ENCODE results near the gene KLHL40.
"Not testable (repeated sequence)": the region's sequence is repeated elsewhere in the genome, so short reads cannot be mapped to it uniquely, and the experiment has no call there.

Gene KLHL40

DNA sequence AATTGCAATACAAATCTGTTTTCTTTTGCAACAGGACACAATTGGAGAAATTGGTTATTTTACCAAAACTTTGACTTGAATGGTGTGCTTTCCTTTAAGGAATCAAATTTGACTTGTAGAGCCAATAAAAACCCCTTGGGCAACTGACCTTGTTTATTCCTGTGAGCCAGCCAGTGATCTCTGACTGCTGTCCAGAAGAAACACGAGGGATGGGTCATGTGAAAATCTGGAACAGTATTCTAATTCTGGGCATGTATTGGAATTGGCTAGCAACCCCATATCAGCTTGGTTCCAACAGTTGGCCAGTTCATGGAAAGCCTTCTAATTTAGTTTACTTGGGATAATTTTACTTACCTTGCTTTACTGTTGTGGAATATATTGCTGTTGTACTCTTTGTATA lies 36.4 kb downstream of the KLHL40 start:
- no peak for DNase-seq (ENCODE audit: extremely low read depth, low read depth)
- TF ChIP-seq, protein P1, sequence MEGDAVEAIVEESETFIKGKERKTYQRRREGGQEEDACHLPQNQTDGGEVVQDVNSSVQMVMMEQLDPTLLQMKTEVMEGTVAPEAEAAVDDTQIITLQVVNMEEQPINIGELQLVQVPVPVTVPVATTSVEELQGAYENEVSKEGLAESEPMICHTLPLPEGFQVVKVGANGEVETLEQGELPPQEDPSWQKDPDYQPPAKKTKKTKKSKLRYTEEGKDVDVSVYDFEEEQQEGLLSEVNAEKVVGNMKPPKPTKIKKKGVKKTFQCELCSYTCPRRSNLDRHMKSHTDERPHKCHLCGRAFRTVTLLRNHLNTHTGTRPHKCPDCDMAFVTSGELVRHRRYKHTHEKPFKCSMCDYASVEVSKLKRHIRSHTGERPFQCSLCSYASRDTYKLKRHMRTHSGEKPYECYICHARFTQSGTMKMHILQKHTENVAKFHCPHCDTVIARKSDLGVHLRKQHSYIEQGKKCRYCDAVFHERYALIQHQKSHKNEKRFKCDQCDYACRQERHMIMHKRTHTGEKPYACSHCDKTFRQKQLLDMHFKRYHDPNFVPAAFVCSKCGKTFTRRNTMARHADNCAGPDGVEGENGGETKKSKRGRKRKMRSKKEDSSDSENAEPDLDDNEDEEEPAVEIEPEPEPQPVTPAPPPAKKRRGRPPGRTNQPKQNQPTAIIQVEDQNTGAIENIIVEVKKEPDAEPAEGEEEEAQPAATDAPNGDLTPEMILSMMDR (IDR thresholded peaks at IDR 0.05; ENCODE audit: low read depth, low read length), result no peak

DNA sequence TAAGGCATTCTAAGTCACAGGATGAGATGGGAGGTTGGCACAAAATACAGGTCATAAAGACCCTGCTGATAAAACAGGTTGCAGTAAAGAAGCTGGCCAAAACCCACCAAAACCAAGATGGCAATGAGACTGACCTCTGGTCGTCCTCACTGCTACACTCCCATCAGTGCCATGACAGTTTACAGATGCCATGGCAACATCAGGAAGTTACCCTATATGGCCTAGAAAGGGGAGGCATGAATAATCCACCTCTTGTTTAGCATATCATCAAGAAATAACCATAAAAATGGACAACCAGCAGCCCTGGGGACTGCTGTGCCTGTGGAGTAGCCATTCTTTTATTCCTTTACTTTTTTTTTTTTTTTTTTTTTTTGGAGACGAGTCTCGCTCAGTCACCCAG lies 37.1 kb downstream of the KLHL40 start:
- DNase-seq (ENCODE audit: extremely low read depth, low read depth), result not testable (repeated sequence)

DNA sequence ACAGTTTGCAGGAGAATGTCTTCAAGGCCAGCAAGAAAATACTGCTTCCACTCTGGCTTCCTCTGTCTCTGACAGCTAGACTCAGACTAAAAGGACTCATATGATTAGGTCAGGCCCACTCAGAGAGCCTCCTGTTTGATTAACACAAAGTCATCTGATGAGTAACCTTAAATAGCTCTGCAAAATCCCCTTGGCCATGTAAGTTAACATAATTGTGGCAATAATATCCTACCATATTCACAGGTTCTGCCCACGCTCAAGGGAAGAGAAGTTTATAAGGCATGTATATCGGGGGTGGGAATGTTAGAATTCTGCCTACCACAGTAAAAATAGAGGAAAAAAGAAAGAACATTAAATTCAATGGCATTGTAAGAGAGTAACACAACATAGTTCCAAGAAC lies 37.9 kb downstream of the KLHL40 start:
- DNase-seq (ENCODE audit: extremely low read depth, low read depth), result no peak
- TF ChIP-seq, protein P1 (IDR thresholded peaks at IDR 0.05; ENCODE audit: low read depth, low read length), result no peak

DNA sequence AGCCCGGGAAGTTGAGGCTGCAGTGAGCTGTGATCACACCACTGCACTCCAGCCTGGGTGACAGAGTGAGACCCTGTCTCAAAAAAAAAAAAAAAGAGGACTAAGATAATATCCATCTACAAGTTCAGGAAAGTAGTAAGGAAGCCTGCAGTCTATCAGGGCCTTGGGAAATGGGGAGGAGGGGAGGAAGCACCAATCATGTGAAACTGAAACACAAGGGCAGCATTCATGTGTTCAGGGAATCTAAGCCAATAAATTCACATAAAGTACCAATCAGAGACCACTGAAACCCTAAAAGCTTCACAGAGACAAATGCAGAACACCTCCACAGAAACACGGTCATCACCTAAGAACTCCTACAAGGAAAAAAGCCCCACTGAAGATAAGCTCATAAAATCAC lies 40.1 kb downstream of the KLHL40 start:
- no peak for DNase-seq (ENCODE audit: extremely low read depth, low read depth)
- TF ChIP-seq, protein P1 (IDR thresholded peaks at IDR 0.05; ENCODE audit: low read depth, low read length), result no peak

DNA sequence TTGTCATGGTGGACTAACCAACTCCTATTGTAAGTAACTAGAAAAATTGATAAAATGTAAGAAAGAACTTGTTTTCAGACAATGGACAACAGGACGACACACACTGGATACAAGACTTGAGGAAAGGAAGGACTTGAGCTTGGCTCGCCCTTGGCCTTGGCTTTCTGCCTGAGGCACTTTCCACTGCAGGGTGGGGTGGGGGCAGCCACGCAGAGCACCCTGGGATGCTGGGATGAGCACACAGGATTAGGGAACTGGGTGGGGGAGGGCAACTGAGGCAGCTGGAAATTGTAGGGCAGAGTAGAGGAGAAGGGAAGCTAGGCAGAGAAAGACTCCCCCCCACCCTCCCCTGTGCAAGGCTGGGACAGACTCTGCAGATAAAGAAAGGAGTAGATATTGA lies 42.7 kb downstream of the KLHL40 start:
- no peak for DNase-seq (ENCODE audit: extremely low read depth, low read depth)
- TF ChIP-seq, protein P1 (IDR thresholded peaks at IDR 0.05; ENCODE audit: low read depth, low read length), result no peak

DNA sequence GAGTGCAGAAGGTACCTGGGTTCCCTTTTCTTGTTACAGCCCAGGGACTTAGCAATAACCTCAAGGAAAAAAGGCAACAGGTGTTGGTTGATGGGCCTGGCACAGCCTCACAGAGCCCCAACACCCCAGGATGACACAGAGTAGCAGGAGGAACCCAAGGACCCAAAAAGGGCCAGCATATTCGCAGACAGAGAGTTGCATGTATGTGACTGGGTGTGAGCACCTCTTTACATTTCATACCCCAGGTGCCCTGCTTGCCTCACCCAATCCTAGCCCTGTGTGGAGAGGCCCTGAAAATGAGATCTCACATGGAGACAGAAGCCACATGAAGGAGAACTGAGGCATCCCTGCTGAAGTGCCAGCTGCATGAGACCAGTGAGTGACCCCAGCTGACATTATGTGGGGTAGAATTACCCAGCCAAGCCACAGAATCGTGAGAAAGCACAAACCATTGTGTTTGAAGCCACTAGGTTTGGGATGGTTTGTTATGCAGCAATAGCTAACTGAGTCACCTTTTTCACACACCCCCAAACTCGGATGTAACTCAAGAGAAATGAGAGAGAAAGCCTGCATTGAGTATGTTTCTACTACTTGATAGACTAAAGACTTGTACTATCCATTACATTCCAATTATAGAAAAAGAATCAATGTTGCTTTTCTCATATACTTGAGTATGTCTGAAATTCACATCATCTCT lies 43.5 kb downstream of the KLHL40 start:
- no peak for DNase-seq (ENCODE audit: extremely low read depth, low read depth)
- TF ChIP-seq, protein P1 (IDR thresholded peaks at IDR 0.05; ENCODE audit: low read depth, low read length), result no peak

DNA sequence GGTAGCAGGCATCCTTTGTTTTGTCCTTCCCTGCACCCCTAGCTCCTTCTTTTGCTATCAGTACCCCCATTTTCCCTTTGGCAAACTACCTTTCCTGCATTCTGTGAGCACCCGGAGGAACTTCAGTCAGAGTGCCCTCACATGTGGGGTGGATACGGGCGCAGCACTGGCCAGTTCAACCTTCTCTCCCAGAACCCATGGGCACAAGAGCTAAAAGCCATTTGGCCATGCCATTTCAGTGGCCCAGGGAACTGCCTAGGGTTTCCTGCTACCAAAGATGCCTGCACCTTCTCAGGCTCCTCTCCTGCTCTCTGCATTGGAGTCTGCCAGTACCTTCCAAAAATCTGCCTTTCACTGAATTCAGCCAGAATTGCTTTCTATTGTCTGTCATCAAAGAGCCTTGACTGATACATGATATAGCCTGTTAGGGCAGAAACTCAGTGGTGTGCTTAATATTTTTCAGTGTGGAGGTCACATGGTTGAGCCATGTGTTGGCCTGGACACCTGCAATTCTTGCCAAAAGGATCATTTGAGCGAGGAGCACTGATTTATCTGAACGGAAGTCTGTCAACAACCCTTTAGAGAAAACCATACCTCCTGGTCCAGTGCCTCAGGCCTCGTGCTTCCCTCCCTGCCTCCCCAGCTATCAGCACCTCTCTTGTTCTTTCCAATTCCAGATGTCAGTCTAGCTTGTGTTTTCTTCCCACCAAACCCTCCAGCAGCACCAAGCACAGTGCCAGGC lies 44.2 kb downstream of the KLHL40 start:
- TF ChIP-seq, protein P1 (IDR thresholded peaks at IDR 0.05; ENCODE audit: low read depth, low read length), result no peak
- DNase-seq (ENCODE audit: extremely low read depth, low read depth), result no peak

All from AG09319 (cell line).